H1 (cell line): ENCODE data around the gene SERGEF. TPM values are rescaled to one million over a fixed set of nuclear protein-coding genes. Genes with fewer than 3 reads are reported as not detected.

Source experiments
- CTCF ChIA-PET: fragments of 300-600 bp; sonication (Branson Sonifier 250); formaldehyde crosslinking; loops from one replicate; lab custom pipeline; 2021; ENCODE audit not compliant: partially characterized antibody; lab: Charles Lee
- POLR2A ChIA-PET: fragments of 300-600 bp; sonication (Branson Sonifier 250); formaldehyde crosslinking; loops from one replicate; lab custom pipeline; 2021; ENCODE audit warnings: inconsistent platforms; ENCODE audit not compliant: partially characterized antibody; lab: Charles Lee
- DNase-seq, 2 experiments: peaks; one replicate each; pipeline versions ENCODE4 v3.0.0 to v3.0.0-alpha.2; 2010 to 2022; ENCODE audit warnings: low spot score in 2 of 2, low read depth in 1 of 2, mixed read lengths in 1 of 2
- FAIRE-seq: peaks from 2 replicates; lab custom pipeline; 2011; peaks lifted over from hg19 to GRCh38; lab: Jason Lieb, UNC
- H2AFZ ChIP-seq: 2 replicates; pipeline ENCODE4 v1.8.1; 2012; ENCODE audit warnings: low read length, inconsistent platforms
- H2AK5ac ChIP-seq: 2 replicates; pipeline ENCODE4 v1.6.1; 2013; ENCODE audit warnings: low read depth, low read length
- H2BK120ac ChIP-seq: replicated peaks from 2 replicates; pipeline ENCODE3; 2013; ENCODE audit warnings: low read depth, low read length, inconsistent platforms
- H2BK12ac ChIP-seq: 2 replicates; pipeline ENCODE4 v1.6.1; 2013; ENCODE audit warnings: low read depth, low read length
- H2BK15ac ChIP-seq: 2 replicates; pipeline ENCODE4 v1.6.1; 2013; ENCODE audit warnings: low read length
- H2BK20ac ChIP-seq: 2 replicates; pipeline ENCODE4 v1.6.1; 2013; ENCODE audit warnings: low read length
- H2BK5ac ChIP-seq: 2 replicates; pipeline ENCODE4 v1.6.1; 2013; ENCODE audit warnings: low read depth, low read length
- H3K14ac ChIP-seq: 2 replicates; pipeline ENCODE4 v1.6.1; 2013; ENCODE audit warnings: inconsistent platforms; ENCODE audit not compliant: insufficient read length
- H3K18ac ChIP-seq: 2 replicates; pipeline ENCODE4 v1.6.1; 2013; ENCODE audit warnings: low read length; ENCODE audit errors: extremely low read depth
- H3K23ac ChIP-seq: 2 replicates; pipeline ENCODE4 v1.6.1; 2013; ENCODE audit warnings: inconsistent platforms; ENCODE audit not compliant: insufficient read length
- H3K23me2 ChIP-seq: 2 replicates; pipeline ENCODE4 v1.6.1; 2013; ENCODE audit warnings: low read depth, low read length
- H3K27ac ChIP-seq: 2 replicates; pipeline ENCODE4 v1.6.1; 2011; ENCODE audit warnings: low read depth, low read length, inconsistent platforms
- H3K27me3 ChIP-seq, 4 experiments: replicated peaks in 1 of 4; 1 replicate in 1 of 4; 2 replicates in 3 of 4; pipeline versions ENCODE4 v1.6.1 to v1.8.1; 2011 to 2013; ENCODE audit warnings: low read length in 3 of 4, mild to moderate bottlenecking in 3 of 4, inconsistent platforms in 2 of 4, mixed read lengths in 2 of 4, moderate library complexity in 1 of 4; ENCODE audit not compliant: control insufficient read depth in 3 of 4, insufficient read depth in 3 of 4; ENCODE audit errors: extremely low read depth in 1 of 4
- H3K36me3 ChIP-seq, 4 experiments: 2 replicates each; pipeline versions ENCODE4 v1.6.1 to v1.8.1; 2011 to 2013; ENCODE audit warnings: mild to moderate bottlenecking in 4 of 4, low read length in 3 of 4, moderate library complexity in 2 of 4, control low read depth in 1 of 4, inconsistent platforms in 1 of 4; ENCODE audit not compliant: insufficient read depth in 4 of 4, control insufficient read depth in 2 of 4
- H3K4ac ChIP-seq: replicated peaks from 2 replicates; pipeline ENCODE3; 2013; ENCODE audit warnings: low read length, low read depth, mixed read lengths, inconsistent platforms; ENCODE audit not compliant: insufficient read length
- H3K4me1 ChIP-seq, 4 experiments: replicated peaks in 1 of 4; 1 replicate in 1 of 4; 2 replicates in 3 of 4; pipeline versions ENCODE4 v1.6.1 to v1.8.1; 2011 to 2013; ENCODE audit warnings: low read length in 3 of 4, inconsistent platforms in 2 of 4, mixed read lengths in 1 of 4; ENCODE audit not compliant: insufficient read depth in 4 of 4, control insufficient read depth in 3 of 4
- H3K4me2 ChIP-seq, 2 experiments: 2 replicates each; pipeline versions ENCODE4 v1.6.1 to v1.8.1; 2011 to 2013; ENCODE audit warnings: low read depth in 2 of 2, low read length in 2 of 2, control low read depth in 1 of 2, inconsistent platforms in 1 of 2, mild to moderate bottlenecking in 1 of 2; ENCODE audit not compliant: insufficient read depth in 1 of 2
- H3K4me3 ChIP-seq, 4 experiments: fragments of 200-600, 300-600 bp in 1 of 4; sonication (generic), shearing (Covaris generic), sonication (Bioruptor Twin) in 1 of 4; 2 replicates each; pipeline versions ENCODE4 v1.5.1 to v1.8.1; 2011 to 2016; ENCODE audit warnings: low read length in 4 of 4, low read depth in 3 of 4, control low read depth in 2 of 4, inconsistent platforms in 2 of 4, mild to moderate bottlenecking in 2 of 4, mixed read lengths in 1 of 4, moderate library complexity in 1 of 4; ENCODE audit not compliant: insufficient read depth in 2 of 4; ENCODE audit errors: extremely low read depth in 1 of 4
- H3K56ac ChIP-seq: replicated peaks from 2 replicates; pipeline ENCODE3; 2013; ENCODE audit warnings: low read depth, mild to moderate bottlenecking, mixed read lengths, low read length, inconsistent platforms; ENCODE audit not compliant: insufficient read length
- H3K79me1 ChIP-seq: 2 replicates; pipeline ENCODE4 v1.6.1; 2013; ENCODE audit warnings: low read depth, low read length, control low read depth
- H3K79me2 ChIP-seq, 2 experiments: 2 replicates each; pipeline versions ENCODE4 v1.6.1 to v1.8.1; 2012 to 2013; ENCODE audit warnings: low read length in 2 of 2, mild to moderate bottlenecking in 2 of 2, inconsistent platforms in 1 of 2; ENCODE audit not compliant: insufficient read depth in 2 of 2, control insufficient read depth in 1 of 2
- H3K9ac ChIP-seq, 4 experiments: replicated peaks in 1 of 4; 1 replicate in 1 of 4; 2 replicates in 3 of 4; pipeline versions ENCODE4 v1.6.1 to v1.8.1; 2011 to 2013; ENCODE audit warnings: low read depth in 3 of 4, low read length in 3 of 4, control low read depth in 2 of 4, mild to moderate bottlenecking in 2 of 4, moderate library complexity in 2 of 4, inconsistent platforms in 1 of 4; ENCODE audit errors: extremely low read depth in 1 of 4
- H3K9me3 ChIP-seq, 2 experiments: 2 replicates each; pipeline versions ENCODE4 v1.6.1 to v1.8.1; 2012 to 2013; ENCODE audit warnings: mild to moderate bottlenecking in 2 of 2, moderate library complexity in 2 of 2, control low read depth in 1 of 2, inconsistent platforms in 1 of 2, low read depth in 1 of 2, low read length in 1 of 2, mixed read lengths in 1 of 2; ENCODE audit not compliant: insufficient read depth in 2 of 2
- H4K20me1 ChIP-seq, 2 experiments: replicated peaks in 1 of 2; 2 replicates each; pipeline versions ENCODE3 to v1.8.1; 2011 to 2013; ENCODE audit warnings: inconsistent platforms in 2 of 2, low read length in 2 of 2, mild to moderate bottlenecking in 1 of 2; ENCODE audit not compliant: insufficient read depth in 2 of 2, control insufficient read depth in 1 of 2
- H4K5ac ChIP-seq: 2 replicates; pipeline ENCODE4 v1.6.1; 2013; ENCODE audit warnings: low read length, low read depth, mixed read lengths, inconsistent platforms; ENCODE audit not compliant: insufficient read length
- H4K8ac ChIP-seq: 2 replicates; pipeline ENCODE4 v1.8.0; 2013; ENCODE audit warnings: mild to moderate bottlenecking, moderate library complexity, low read length, inconsistent platforms; ENCODE audit not compliant: insufficient read depth; ENCODE audit errors: extremely low read depth
- H4K91ac ChIP-seq: replicated peaks from 2 replicates; pipeline ENCODE3; 2013; ENCODE audit warnings: low read length, mixed read lengths, inconsistent platforms; ENCODE audit not compliant: insufficient read length
- ASH2L ChIP-seq: fragments of 200-600, 300-600 bp; sonication (generic); IDR thresholded peaks from one replicate; pipeline ENCODE4 v1.7.1; 2017; ENCODE audit warnings: low read length
- EP300 ChIP-seq, 2 experiments: IDR thresholded peaks; 1 replicate in 1 of 2; 2 replicates in 1 of 2; pipeline ENCODE4 v1.6.1; 2011 to 2012; ENCODE audit warnings: low read depth in 2 of 2, low read length in 2 of 2, mild to moderate bottlenecking in 2 of 2, borderline replicate concordance in 1 of 2, inconsistent platforms in 1 of 2, moderate library complexity in 1 of 2
- KDM5A ChIP-seq: fragments of 200-600 bp; IDR thresholded peaks from 2 replicates; pipeline ENCODE4 v1.7.1; 2012; ENCODE audit warnings: mild to moderate bottlenecking, low read length, inconsistent platforms, mixed read lengths
- POU5F1 ChIP-seq: IDR thresholded peaks from 2 replicates; pipeline ENCODE4 v1.6.1; 2011; ENCODE audit warnings: low read depth, mild to moderate bottlenecking, low read length, moderate library complexity
- SUZ12 ChIP-seq: fragments of 200-600 bp; sonication (generic); IDR thresholded peaks from 2 replicates; pipeline ENCODE4 v1.6.1; 2012; ENCODE audit warnings: mild to moderate bottlenecking, inconsistent platforms, low read length, moderate library complexity, mixed read lengths
- TBP ChIP-seq: IDR thresholded peaks from 2 replicates; pipeline ENCODE4 v1.6.1; 2011; ENCODE audit warnings: low read depth, low read length, improper control_type of control experiment
- TEAD4 ChIP-seq: IDR thresholded peaks from 2 replicates; pipeline ENCODE4 v1.6.1; 2012; ENCODE audit warnings: low read depth, low read length, inconsistent platforms, mixed read lengths
- YY1 ChIP-seq: IDR thresholded peaks from 2 replicates; pipeline ENCODE4 v1.6.1; 2011; ENCODE audit warnings: low read depth, mild to moderate bottlenecking, low read length
- WGBS, 2 experiments: shearing (Covaris generic) in 1 of 2; methylation state at CpG; one replicate each; pipeline versions ENCODE4 v1.1.6 to v1.1.7; 2013 to 2015; ENCODE audit warnings: low lambda C conversion rate in 2 of 2, mixed read lengths in 2 of 2, inconsistent platforms in 1 of 2, low coverage in 1 of 2, missing lambda C conversion rate in 1 of 2; ENCODE audit not compliant: insufficient replicate concordance in 2 of 2, insufficient coverage in 1 of 2, insufficient read length in 1 of 2; ENCODE audit errors: extremely low coverage in 1 of 2, missing lambda C conversion rate in 1 of 2; 5-methylcytosine and 5-hydroxymethylcytosine counted together
- polyA plus RNA-seq, 7 experiments: library from polyadenylated mRNA; depleted of rRNA in 3 of 7; stranded (reverse) in 5 of 7; unstranded in 2 of 7; fragments of >200 nt in 5 of 7; fragments of 200-250 nt in 2 of 7; gene quantifications; 1 replicate in 5 of 7; 2 replicates in 1 of 7; 4 replicates in 1 of 7; pipeline versions ENCODE4 v1.2.1 to v1.2.3, GENCODE V29; 2011 to 2013; ENCODE audit warnings: missing spikeins in 2 of 7, mixed read lengths in 2 of 7
- total RNA-seq: library from RNA; stranded (reverse); fragmentation: NEBNext Ultra II Directional; extraction: Animal tissue kit (Norgen Biotek cat#: 25700); gene quantifications from 2 replicates; pipeline ENCODE4 v1.2.1, GENCODE V29; 2021

Gene SERGEF
- total and polyA plus RNA-seq, 2 of the 8 experiments (the other 6 are each of a cell fraction or from before 2014, with no cell fraction given), result 16.6 to 28.8 TPM

- Histone ChIP-seq H2BK5ac (no peak overlapping the region), H4K20me1 (peaks cover 0 to 2% of the 10 kb centered on the region in 2 experiments), H3K4me1 (no peaks in the 10 kb centered on the region), H3K79me2 (no peaks in the 10 kb centered on the region), H2AK5ac (no peak overlapping the region), H4K8ac (no peak overlapping the region), H3K23ac (no peak overlapping the region), H2AFZ (no peak overlapping the region), H2BK15ac (no peak overlapping the region), H4K91ac (no peak overlapping the region), H3K36me3 (no peaks in the 10 kb centered on the region), H3K9me3 (no peaks in the 10 kb centered on the region), H3K56ac (no peak overlapping the region), H3K4me2 (no peak overlapping the region), H3K4me3 (no peak overlapping the region), H3K4ac (no peak overlapping the region), H3K27ac (no peak overlapping the region), H2BK120ac (no peak overlapping the region), H4K5ac (no peak overlapping the region), H2BK20ac (no peak overlapping the region), H2BK12ac (no peak overlapping the region), H3K18ac (no peak overlapping the region), H3K9ac (no peak overlapping the region), H3K23me2 (no peaks in the 10 kb centered on the region), H3K79me1 (no peaks in the 10 kb centered on the region), H3K27me3 (no peaks in the 10 kb centered on the region), H3K14ac (no peak overlapping the region)
- TF ChIP-seq POU5F1 (no peak), SUZ12 (no peak), KDM5A (no peak), TBP (no peak), YY1 (no peak), ASH2L (no peak), EP300 (IDR thresholded peaks at IDR 0.05; ENCODE audit: borderline replicate concordance in 1 of 2, low read depth in 2 of 2, low read length in 2 of 2) (no peak), TEAD4 (no peak)
- DNase-seq (no peak), FAIRE-seq (no peak)
- ChIA-PET CTCF (interaction anchor here (1.0 to 3.8 kb wide), 9 partner anchors 9 to 240 kb away, joined by 3 to 21 read pairs (median 4); no protein-coding TSS in a partner anchor), POLR2A (no interaction called here)
- WGBS, 2 experiments, result 89% methylated on average over 3 of the region's 3 CpGs; no CpG with 5 or more reads in 1 of the 2 experiments
These were observed 174.7 kb downstream of the SERGEF start for GRCh38 chr11:17838102-17838501.
